Muscle of back (tissue), 13 donors: ENCODE data around the gene PSG7. TPM values are rescaled to one million over a fixed set of nuclear protein-coding genes. Genes with fewer than 3 reads are reported as not detected.
A peak's percentile ranks its signal among the peaks of the same experiment; 100 is the strongest.
"Not testable (repeated sequence)": the region's sequence is repeated elsewhere in the genome, so short reads cannot be mapped to it uniquely, and the experiment has no call there.

ENCODE experiments used
- DNase-seq, 3 donors: peaks; one replicate each; pipeline versions ENCODE4 v3.0.0 to v3.0.0-alpha.2; 2013
- long read RNA-seq, 9 donors: transcript quantifications; one replicate each; lab custom pipeline, GENCODE V29; 2026
- polyA plus RNA-seq, 10 donors: library from polyadenylated mRNA; unstranded; fragments of 120-200 nt; gene quantifications; one replicate each; pipeline ENCODE4 v1.2.1, GENCODE V29; 2013; ENCODE audit not compliant: insufficient read length in 10 of 10

PSG7 gene
- polyA plus RNA-seq = 1 to 10 TPM in 1 of 10 donors, under 1 TPM in 6, not detected in 3; 0.10 to 1.8 (median 0.29) TPM
- long read RNA-seq, donor 1 = 0 reads
- long read RNA-seq, donor 2 = 0 reads
- long read RNA-seq, donor 3 = 0 reads
- long read RNA-seq, donor 4 = 0 reads
- long read RNA-seq, donor 5 = 0 reads
- long read RNA-seq, donor 6 = 0 reads
- long read RNA-seq, donor 7 = 0 reads
- long read RNA-seq, donor 8 = 0 reads
- long read RNA-seq, donor 9 = 0 reads

DNA sequence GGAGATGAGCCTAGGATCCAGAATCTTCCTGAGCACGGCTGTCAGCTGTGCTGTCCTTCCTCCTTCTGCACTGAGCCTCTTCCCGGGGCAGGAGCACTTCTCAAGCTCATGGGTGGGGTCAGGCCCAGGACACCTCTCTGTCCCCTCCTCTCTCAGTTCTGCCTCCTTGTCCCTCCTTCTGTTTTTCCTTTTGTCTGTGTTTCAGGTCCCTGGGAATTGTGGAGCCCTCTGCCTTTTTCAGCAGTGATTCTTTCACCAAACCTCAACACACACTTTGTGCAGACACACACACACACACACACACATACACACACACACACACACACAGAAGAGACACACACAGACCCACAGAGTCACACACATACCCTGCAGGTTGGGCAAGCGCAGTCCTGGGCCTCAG lies at the start of gene PSG7:
TSS of gene PSG7 (minus strand) at position 101 of the 400 bp plus-strand sequence. CDS start 131 bp downstream, outside the sequence.
- not testable (repeated sequence) for DNase-seq

DNA sequence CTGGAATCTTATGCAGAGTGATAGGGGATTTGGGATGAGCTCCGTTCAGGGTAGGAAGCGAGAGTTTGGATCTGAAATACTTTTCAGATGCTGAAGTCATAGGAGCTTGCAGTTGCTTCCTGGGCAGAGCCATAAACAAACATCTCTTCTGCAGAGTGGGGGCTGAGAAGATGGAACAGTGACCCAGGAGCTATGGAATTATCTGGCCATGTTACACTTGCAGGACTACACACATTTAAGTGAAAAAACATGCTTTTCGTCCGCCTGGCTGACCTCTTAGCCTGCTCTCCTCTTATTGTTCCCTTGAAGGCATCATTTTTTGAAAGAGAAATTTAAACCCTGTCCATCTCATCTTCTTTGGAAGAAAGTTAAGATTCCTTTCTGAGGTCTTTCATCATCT lies 48.6 kb upstream of the PSG7 start:
- DNase-seq = no peak

DNA sequence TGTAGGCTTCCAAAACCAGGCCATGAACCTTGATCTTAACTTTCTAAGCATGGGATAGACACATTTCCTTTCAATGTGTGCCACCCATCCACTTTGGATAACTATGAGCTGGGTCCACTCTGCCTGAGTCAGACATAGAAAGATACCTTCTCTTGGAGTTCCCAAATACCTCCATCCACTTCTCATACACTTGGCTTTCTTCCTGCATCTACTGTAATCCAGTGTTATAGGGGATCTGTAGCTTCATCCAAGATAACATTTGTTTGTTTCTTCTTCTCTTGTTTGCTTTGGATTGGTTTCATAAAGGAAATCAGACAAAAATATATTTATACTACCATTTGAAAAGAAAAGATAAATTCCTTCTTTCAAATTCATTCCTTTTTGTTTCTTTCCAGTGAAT lies 45.1 kb upstream of the PSG7 start:
- not testable (repeated sequence) for DNase-seq

DNA sequence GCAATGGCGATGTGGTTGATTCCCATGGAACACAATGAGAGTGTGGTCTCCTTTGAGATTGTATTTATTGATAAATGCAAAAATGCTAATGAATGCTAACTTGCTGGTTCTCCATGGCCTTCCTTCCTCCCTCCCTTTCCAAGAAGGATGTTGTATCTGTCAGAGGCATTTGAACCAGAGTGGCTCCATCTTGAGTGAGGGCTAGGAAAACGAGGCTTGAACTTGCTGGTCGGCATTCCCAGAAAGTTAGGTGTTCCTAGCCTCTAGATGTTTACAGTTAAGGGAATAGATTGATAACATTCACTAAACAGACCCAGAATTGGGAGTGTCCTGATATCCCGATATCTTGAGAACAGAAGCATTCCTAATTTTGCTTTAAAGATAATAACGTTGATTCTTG lies 34.4 kb upstream of the PSG7 start:
- not testable (repeated sequence) for DNase-seq

DNA sequence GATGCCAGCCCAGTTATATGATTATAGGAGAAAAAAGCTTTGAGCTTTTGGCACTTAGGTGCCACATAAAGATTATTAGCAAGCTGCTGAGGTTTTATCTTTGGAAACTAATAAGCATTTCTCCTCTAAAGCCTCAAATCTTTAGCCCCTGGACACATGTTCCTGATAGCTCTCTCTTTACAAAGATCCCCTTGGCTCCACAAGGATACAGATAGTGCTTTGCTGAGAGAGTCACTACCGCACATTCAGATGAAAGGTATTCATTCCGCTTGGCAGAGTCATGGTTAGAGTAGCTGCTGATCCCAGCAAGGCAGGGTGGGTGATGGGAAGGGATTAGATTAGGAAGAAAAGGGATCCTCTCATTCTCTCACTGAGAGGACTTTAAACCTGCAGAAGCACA lies 28.2 kb upstream of the PSG7 start:
- peak in 1 of 3 donors; percentile 14 for DNase-seq

DNA sequence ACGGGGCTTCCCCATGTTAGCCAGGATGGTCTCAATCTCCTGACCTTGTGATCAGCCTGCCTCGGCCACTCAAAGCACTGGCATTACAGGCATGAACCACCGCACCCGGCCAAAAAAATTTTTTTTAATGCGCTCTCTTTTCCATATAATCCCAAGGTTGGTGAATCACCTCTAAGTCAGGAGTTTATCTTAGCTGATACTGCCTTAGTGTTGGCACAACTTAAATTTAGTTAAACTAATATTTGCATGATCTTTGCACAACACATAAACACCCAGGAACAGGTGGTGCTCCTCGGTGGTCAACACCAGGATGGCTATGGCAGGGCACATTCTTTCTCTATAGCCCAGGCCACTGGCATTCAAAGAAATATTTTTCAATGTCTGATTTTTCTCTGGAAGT lies 24.1 kb upstream of the PSG7 start:
- DNase-seq = no peak

DNA sequence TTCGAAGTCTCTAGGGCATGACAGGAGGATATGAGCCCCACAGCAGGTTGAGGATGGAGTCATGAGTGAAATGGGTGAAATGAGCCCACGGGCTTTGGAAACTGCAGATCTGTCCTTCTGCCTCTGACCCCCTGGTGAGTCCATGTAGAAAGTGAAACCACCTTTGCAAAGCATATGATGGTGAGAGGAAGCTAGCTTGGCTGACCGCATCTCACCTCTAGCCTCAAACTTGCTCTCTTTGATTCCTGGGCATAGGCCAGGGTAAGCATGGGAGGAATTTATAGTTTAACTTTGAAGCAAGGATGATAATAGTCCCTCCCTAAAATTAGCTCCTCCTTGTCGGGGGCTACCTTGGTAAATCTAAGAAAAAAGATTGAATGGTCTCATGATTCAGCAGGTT lies 15.1 kb upstream of the PSG7 start:
- not testable (repeated sequence) for DNase-seq

DNA sequence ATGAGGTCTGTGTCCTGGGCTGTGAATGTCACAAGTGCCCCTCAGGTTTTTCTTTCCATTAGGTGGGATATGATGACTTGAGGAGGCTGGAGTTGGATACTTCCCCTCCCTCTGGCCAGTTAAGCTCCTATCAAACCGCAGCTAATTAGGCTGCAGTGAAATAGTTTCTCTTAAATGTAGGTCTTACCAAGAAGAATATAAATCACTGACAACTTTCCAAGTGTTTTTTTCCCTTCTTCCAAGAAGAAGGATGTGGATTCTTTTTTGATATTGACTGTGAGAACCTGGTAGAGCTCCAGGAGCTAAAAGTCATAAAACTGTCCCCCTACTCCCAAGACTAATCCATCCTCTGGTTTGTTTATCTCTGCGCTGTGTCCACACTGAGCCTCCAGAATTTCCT lies 14.5 kb upstream of the PSG7 start:
- DNase-seq = not testable (repeated sequence)

DNA sequence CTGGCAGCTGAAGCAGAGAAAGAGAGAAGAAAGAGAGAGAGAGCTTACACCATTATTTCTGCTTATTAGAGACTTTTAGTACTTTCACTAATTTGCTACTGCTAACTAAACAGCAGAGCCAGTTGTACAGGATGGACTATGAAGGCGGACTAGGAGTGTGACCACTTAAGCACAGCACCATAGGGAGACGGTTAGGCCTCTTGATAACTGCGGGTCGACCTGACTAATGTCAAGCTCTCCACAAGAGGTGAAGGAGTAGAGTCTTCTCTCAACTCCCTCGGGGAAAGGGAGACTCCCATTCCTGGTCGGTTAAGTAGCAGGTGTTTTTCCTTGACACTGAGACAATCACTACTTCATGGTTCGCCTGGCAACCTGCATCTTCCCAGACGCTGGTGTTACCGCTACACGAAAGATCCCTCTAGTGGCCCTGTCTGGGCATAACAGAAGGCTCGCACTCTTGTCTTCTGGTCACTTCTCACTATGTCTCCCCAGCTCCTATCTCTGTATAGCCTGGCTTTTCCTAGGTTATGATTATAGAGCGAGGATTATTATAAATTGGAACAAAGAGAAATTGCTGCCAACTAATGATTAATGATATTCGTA lies 5.3 kb upstream of the PSG7 start:
- no peak for DNase-seq

DNA sequence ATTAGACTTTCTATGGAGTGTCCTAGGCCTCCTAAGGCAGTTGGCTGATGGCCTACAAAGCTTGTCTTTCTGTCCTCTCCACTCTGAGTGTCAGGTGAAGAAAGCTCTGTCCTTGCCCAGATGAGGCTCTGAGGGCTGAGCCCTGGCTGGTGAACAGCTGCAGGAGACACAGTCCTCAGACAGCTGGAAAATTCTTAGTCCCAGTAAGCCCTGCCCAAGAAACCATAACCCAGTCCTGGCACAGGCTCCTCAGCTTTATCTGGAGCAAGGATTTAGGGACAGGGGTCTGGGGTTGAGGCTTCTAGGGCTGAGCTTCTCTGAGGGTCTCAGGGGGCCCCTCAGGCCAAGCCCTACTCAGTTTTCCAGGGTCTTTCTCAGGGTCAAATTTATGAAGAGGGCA lies 2.3 kb downstream of the PSG7 start:
- DNase-seq = peak in 1 of 3 donors; percentile 11

DNA sequence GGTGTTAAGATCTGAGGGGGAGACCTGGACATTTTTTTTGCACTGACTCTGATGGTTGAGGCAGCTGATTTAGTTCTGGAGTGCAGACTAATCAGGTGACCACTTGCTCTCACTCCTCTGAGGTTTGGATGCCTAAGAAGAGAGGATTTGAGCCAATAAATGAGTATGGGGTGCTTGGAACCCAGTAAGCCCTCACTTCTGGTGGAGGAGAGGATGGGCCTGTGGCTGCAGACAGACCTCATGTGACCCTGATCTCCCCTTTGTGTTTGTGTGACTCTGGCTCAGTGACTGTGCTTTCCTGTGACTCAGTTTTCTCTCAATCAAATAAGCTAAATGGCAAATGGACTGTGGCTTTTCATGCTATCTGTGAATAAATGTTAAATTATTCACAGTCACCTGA lies 2.8 kb downstream of the PSG7 start:
- peak in 1 of 3 donors; percentile 5 for DNase-seq

DNA sequence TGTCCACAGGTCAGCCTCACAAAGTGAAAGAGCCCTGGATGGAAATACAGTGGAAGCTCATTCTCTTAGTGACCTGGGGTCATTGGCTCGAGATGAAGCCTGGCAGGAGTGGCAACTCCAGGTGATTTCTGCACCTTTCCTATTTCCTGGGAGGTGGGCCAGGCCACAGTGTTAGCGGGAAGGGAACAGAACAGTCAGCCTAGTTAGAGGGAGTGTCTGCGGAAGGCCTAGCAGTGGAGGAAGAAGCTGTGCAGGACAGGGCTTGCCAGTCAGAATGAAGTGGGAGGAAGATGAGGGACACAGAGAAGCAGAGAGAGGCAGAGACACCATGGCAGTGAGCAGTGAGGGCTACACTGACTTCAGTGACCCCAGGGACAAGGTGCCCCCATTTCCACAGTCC lies 3.6 kb downstream of the PSG7 start:
- not testable (repeated sequence) for DNase-seq

DNA sequence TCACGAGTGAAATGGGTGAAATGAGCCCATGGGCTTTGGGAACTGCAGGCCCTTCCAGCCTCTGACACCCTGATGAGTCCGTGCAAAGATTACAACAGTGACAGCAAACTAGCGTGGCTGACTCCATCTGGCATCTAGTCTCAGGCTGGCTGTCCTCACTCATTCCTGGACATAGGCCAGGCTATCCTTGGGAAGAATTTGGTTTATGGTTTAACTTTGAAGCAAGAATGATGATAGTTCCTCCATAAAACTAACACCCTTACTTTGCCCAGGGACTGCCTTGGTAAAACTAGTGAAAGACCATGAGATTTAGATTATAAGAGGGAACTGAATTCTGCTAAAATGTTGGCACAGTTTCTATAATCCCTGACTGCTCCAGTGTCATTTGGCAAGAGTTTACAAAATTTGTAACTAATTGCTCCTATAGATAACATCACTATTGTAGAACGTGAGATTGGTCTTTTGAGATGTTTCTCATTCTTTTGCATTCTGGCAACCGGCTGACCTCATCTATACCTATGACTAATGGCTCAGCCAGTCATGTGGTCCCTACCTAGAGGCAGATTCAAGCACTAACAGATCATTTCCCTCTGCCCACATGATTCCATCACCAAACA lies 4.4 kb downstream of the PSG7 start:
- peak in 2 of 3 donors; percentile 27 to 72 for DNase-seq

DNA sequence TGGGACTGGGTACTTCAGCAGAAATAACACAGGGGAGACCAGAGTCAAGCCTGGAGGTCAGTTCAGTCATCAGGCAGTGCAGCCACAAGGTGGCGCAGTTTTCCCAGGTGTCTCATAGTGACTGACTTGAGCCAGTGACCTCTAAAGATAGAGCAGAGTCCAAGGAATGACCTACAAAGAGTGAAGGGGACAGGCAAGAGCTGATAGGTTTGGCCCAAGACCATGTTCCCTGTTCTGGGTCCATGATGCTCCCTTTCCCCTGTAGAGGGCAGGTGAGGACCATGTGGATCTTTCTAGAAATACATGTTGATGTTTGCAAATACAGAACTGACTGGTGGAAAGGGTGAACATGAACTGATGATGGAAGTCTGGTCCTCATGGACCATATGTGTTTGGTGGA lies 6.8 kb downstream of the PSG7 start:
- DNase-seq = peak in 2 of 3 donors; percentile 2 to 13

DNA sequence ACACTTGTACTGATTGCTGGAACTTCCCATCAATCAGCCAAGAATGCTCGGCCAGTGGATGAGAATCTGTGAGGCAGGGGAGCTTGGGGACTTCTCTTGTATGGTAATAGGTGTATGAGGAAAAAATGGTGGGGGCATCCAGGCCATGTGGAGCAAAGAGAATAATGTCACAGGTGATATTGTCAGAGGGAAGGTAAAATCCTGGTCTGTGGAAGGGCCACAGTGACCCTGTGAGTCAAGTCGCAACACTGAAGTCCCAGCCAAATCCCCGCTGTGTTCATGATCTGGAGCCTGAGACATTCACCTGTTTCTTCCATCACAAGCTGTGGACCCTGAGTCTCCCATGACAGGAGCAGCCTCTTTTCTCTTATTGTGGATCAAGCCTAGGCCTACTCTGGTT lies 8.1 kb downstream of the PSG7 start:
- DNase-seq = no peak

DNA sequence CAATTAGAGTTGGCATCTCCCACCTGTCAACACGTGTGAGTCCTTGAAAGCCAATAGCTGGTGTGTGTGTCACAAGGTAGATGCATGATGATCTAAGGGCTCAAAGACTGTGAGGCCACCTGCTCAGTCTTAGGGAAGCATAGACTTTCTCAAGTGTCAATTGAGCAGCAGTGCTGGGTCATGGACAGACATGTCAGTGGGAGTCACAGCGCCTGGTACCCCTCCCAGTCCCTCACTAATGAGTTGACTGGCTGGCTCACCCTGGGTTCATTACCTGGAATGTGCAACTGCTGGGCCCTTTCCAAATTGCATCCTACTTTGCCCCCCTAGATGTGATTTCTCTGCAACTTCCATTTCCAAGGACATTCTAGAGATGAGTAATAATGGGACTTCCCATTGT lies 10.2 kb downstream of the PSG7 start:
- DNase-seq = no peak

DNA sequence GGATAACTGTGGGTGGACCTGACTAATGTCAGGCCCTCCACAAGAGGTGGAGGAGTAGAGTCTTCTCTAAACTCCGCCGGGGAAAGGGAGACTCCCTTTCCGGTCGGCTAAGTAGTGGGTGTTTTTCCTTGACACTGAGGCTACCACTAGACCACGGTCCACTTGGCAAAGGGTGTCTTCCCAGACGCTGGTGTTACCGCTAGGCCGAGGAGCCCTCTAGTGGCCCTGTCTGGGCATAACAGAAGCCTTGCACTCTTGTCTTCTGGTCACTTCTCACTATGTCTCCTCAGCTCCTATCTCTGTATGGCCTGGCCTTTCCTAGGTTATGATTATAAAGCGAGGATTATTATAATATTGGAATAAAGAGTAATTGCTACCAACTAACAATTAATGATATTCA lies 13.9 kb downstream of the PSG7 start:
- peak in 1 of 3 donors; percentile 2 for DNase-seq

DNA sequence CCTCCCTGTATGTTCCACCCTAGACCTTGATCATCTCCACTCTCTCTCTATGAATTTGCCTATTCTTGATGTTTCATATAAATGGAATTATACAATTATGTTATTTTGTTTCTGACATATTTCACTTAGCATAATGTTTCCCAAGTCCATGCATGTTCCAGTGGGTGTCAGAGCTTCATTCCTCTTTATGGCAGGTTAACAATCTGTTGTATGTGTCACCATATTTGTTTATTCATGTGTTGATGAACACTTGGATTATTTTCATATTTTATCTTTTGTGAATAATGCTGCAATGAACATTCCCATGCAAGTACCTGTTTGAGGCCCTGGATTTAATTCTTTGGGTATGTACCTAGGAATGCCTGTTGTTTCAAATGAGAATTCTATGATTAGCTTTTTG lies 16.0 kb downstream of the PSG7 start:
- DNase-seq = not testable (repeated sequence)

DNA sequence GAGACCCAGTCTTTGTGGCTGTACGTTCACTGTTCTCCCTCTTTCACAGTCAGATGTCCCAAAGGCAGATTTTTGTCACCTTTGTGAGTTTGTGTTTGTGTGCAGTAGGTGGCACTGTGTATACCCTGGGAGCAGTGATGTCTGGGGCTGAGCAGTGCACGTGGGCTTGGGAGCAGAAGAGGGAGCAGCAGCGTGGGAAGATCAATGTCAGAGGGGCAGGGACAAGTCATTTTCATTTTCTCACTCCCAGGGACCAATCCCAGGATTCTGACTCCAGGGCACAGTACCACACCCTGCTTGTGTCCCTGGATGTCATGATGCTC lies 17.3 kb downstream of the PSG7 start:
- DNase-seq = no peak

DNA sequence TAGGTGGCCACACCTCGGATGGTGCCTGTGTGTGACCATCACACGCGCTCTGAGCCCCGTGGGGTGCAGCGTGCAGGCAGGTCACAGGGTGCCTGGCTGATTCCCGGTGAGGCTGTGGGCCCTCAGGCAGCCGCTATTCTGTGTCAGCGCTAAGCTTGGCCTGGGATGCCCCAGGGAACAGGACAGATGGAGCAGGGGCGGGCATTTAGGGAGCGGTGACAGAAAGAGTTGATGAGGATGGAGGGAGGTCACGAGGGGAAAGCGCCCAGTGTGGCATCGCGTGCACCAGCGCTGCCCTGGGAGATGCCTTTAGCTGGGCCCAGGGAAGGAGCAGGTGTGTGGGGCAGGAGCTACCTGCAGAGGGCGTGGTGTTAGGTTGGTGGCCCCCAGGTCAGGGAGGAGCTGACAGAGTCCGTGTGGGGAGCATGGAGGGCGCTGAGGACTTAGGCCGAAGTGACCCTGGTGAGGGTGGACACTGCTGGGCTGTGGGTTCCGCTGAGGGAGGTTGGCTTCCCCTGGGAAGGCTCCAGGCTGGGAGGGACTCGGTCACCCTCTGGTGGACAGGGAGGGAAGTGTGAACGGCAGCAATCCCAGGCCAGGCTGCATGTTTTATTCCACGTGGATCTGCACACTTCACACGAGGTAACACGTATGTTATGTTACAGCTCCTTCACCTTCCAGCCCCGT lies 17.8 kb downstream of the PSG7 start:
- DNase-seq = not testable (repeated sequence)

DNA sequence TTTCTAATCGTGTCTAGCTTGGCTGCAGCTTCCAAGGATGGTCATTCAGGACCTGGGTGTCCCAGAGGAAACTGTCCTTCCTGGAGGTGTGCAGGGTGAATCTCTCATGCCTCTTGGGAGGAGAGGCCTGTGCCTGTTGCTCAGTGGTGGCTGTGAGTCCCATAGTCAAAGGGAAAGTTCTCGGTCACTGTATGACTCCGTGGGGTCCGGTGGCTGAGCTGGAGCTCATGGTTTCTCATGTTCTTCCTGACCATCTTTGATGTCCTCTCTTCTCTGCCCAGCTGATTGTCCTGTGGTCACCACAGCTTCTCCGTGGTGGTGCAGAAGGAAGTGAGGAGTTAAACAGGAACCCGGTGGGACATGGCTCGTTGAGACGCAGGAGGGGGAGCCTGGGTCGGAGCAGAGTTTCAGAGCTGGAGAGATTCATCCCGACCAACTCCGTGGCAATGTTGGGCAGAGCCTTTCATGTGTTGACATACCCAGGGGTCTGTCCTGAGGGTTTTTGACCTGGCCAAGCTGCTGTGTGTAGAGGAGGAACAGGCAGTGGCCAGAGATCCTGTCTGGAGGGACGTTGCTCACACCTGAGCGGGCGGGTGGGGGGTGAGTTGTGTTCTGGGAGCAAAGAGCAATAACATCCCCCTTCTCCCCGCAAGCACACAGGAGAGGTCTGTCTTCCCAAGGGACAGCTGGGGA lies 18.5 kb downstream of the PSG7 start:
- not testable (repeated sequence) for DNase-seq

DNA sequence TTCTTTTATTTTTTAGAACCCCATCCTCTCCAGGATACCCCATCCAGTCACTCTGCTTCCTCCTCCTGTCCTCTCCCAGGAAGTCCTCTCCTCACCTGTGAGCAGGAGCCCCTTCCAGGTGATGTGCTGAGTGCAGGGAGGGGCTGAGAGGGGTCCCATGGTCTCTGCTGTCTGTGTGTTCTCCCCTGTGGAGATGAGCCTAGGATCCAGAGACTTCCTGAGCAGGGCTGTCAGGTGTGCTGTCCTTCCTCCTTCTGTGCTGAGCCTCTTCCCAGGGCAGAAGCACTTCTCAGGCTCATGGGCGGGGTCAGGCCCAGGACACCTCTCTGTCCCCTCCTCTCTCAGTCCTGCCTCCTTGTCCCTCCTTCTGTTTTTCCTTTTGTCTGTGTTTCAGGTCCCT lies 19.4 kb downstream of the PSG7 start, which contains the start of gene PSG6:
TSS of gene PSG6 (minus strand) at position 261 of the 400 bp plus-strand sequence. CDS start at position 159, 102 bp downstream.
- DNase-seq = not testable (repeated sequence)
